Testis (tissue), 2 donors: ENCODE measurements around the gene PROC.

Experiments used
- POLR2A ChIP-seq: fragments of 450-650 bp; IDR thresholded peaks from one replicate; pipeline ENCODE4 v1.6.1; 2017; ENCODE audit warnings: antibody characterized with exemption, mild to moderate bottlenecking, moderate library complexity
- TF ChIP-seq, protein P1 (sequence below), 3 experiments: fragments of 450-650 bp in 2 of 3; fragments of 200-600 bp in 1 of 3; sonication (generic) in 1 of 3; IDR thresholded peaks; one replicate each; pipeline ENCODE4 v1.5.1; 2016 to 2019; ENCODE audit warnings: antibody characterized with exemption in 3 of 3, mild to moderate bottlenecking in 2 of 3, moderate library complexity in 1 of 3

DNA sequence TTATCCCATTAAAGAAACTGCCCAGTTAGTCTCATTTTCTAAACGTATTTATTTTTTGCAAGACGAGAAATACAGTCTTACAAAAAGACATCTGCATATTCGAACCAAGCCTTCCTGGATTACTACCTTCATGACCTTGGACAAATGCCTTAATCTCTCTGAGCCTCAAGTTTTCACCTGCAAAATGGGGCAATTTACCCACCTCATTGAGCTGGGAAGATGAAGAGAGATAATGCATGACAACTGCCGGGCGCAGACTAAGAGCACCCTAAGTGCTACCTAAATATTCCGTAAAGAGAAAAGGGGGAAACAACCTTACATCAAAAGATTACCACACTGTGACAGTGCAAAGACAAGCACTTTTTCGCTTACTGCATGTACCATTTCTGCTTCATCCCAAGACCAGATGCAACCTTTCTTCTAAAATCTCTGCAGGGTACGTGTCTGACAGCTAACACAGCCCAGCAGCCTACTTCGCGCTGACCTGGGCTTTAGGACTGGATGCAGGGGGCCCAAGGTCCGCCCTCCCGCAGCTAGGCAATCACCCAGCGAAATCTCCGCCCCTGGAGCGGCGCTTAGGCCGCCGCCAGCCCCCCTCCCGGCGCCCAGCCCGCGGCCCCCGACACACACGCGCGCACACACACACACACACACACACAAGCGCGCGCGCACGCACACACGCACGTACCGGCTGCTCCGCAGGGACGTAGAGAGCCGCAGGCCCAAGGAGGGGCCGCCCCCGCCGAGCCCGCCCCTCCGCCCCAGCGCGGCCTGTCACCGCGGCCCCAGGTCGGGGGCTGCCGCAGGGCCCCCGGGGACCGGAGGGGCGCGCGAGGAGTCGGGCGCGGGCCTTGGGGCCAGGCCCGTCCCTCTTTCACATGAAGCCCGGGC, 31.2 kb upstream of the PROC start:
- TF ChIP-seq, protein P1, sequence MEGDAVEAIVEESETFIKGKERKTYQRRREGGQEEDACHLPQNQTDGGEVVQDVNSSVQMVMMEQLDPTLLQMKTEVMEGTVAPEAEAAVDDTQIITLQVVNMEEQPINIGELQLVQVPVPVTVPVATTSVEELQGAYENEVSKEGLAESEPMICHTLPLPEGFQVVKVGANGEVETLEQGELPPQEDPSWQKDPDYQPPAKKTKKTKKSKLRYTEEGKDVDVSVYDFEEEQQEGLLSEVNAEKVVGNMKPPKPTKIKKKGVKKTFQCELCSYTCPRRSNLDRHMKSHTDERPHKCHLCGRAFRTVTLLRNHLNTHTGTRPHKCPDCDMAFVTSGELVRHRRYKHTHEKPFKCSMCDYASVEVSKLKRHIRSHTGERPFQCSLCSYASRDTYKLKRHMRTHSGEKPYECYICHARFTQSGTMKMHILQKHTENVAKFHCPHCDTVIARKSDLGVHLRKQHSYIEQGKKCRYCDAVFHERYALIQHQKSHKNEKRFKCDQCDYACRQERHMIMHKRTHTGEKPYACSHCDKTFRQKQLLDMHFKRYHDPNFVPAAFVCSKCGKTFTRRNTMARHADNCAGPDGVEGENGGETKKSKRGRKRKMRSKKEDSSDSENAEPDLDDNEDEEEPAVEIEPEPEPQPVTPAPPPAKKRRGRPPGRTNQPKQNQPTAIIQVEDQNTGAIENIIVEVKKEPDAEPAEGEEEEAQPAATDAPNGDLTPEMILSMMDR (IDR thresholded peaks at IDR 0.05): no peak
- TF ChIP-seq POLR2A: no peak
